Measurements from ENCODE around the gene METTL22. TPM values are rescaled to one million over a fixed set of nuclear protein-coding genes. Genes with fewer than 3 reads are reported as not detected.

The METTL22 gene
- polyA plus RNA-seq, 1 of the 3 experiments (the other 2 are of a cell fraction) = 38.3 TPM

DNA sequence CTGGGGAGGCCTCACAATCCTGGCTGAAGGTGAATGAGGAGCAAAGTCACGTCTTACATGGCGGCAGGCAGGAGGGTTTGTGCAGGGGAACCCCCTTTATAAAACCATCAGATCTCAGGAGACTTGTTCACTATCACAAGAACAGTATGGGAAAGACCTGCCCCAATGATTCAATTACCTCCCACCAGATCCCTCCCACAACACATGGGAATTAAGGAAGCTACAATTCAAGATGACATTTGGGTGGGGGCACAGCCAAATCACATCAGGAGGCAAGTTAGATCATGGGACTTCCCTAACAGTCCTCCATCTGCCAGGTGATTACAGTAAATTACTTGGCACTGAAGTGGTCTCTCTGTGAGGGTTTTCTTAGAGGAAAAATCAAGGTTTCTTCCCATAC lies 36.5 kb upstream of the METTL22 start (continued):
- TF ChIP-seq, protein P1, sequence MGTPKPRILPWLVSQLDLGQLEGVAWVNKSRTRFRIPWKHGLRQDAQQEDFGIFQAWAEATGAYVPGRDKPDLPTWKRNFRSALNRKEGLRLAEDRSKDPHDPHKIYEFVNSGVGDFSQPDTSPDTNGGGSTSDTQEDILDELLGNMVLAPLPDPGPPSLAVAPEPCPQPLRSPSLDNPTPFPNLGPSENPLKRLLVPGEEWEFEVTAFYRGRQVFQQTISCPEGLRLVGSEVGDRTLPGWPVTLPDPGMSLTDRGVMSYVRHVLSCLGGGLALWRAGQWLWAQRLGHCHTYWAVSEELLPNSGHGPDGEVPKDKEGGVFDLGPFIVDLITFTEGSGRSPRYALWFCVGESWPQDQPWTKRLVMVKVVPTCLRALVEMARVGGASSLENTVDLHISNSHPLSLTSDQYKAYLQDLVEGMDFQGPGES (IDR thresholded peaks at IDR 0.05; ENCODE audit: low read depth, low read length) = no peak
- TF ChIP-seq MXI1 (IDR thresholded peaks at IDR 0.05; ENCODE audit: low read depth, low read length) (no peak), FOSL2 (IDR thresholded peaks at IDR 0.05; ENCODE audit: borderline replicate concordance, low read depth) (no peak), CHD2 (IDR thresholded peaks at IDR 0.05; ENCODE audit: low read length, partially characterized antibody) (no peak), ELF1 (IDR thresholded peaks at IDR 0.05) (no peak)

DNA sequence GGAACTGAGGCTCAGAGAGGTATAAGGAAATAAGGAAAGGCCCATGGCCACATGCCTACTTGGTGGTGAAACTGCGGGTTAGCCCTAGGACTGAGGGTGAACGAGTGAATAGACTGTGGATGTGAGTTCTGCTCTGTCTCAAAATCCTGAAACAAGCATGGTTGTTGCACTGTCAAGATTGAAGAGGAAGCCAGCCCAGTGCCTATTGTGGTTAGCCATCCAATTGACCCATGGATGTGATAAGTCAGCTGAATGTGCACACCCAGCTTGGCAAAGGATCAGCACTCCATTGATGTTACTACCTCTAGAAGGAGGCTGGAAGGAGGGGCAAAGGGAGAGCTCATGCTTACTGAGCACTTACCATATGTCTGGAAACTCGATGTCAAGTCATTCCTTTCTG lies 35.6 kb upstream of the METTL22 start:
- Histone ChIP-seq H2AFZ (ENCODE audit: low read depth) (no peak overlapping the region), H3K4me3 (ENCODE audit: low read depth in 2 of 2, low read length in 1 of 2) (no peak overlapping the region), H3K36me3 (replicated peaks in 1 of 2; ENCODE audit: control insufficient read depth in 1 of 2, insufficient read depth in 2 of 2, low read length in 1 of 2) (no peaks in the 10 kb centered on the region), H3F3A (replicated peaks; ENCODE audit: insufficient read depth) (no peaks in the 10 kb centered on the region), H3K27me3 (ENCODE audit: insufficient read depth) (peaks cover 32% of the 10 kb centered on the region), H3K27ac (ENCODE audit: low read depth in 2 of 2, low read length in 1 of 2) (no peak overlapping the region), H3K9ac (no peak overlapping the region), H3K4me2 (no peak overlapping the region), H3K9me2 (no peaks in the 10 kb centered on the region), H3K79me2 (ENCODE audit: insufficient read depth) (no peaks in the 10 kb centered on the region), H4K20me1 (ENCODE audit: insufficient read depth) (no peaks in the 10 kb centered on the region), H3K4me1 (ENCODE audit: control insufficient read depth in 1 of 2, insufficient read depth in 2 of 2, low read depth in 1 of 2, low read length in 1 of 2) (peaks cover 0 to 10% of the 10 kb centered on the region in 2 experiments; a peak in 1 of 4 replicates), H3K9me3 (no peaks in the 10 kb centered on the region)
- 21% methylated on average over 3 of the region's 3 CpGs for WGBS (ENCODE audit: low lambda C conversion rate)
- CTCF ChIA-PET = interaction anchor here (0.9 to 1.5 kb wide), 3 partner anchors 10 to 19 kb away, joined by 3 to 5 read pairs (median 3); no protein-coding TSS in a partner anchor
- TF ChIP-seq, protein P2, sequence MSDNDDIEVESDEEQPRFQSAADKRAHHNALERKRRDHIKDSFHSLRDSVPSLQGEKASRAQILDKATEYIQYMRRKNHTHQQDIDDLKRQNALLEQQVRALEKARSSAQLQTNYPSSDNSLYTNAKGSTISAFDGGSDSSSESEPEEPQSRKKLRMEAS (IDR thresholded peaks at IDR 0.05; ENCODE audit: low read depth) = no peak
- TF ChIP-seq TAF1 (IDR thresholded peaks at IDR 0.05; ENCODE audit: borderline replicate concordance, low read depth, low read length) (no peak), NRF1 (IDR thresholded peaks at IDR 0.05; ENCODE audit: low read depth, low read length) (no peak), RAD21 (IDR thresholded peaks at IDR 0.05; ENCODE audit: low read length) (no peak), GATA2 (CRISPR knock-in tag; IDR thresholded peaks at IDR 0.05) (no peak), YY1 (IDR thresholded peaks at IDR 0.05; ENCODE audit: low read depth) (no peak), ELF1 (IDR thresholded peaks at IDR 0.05) (no peak), TCF12 (IDR thresholded peaks at IDR 0.05) (no peak)
- TF ChIP-seq, protein P1 (IDR thresholded peaks at IDR 0.05; ENCODE audit: low read depth, low read length) = no peak
- TF ChIP-seq, protein P3, sequence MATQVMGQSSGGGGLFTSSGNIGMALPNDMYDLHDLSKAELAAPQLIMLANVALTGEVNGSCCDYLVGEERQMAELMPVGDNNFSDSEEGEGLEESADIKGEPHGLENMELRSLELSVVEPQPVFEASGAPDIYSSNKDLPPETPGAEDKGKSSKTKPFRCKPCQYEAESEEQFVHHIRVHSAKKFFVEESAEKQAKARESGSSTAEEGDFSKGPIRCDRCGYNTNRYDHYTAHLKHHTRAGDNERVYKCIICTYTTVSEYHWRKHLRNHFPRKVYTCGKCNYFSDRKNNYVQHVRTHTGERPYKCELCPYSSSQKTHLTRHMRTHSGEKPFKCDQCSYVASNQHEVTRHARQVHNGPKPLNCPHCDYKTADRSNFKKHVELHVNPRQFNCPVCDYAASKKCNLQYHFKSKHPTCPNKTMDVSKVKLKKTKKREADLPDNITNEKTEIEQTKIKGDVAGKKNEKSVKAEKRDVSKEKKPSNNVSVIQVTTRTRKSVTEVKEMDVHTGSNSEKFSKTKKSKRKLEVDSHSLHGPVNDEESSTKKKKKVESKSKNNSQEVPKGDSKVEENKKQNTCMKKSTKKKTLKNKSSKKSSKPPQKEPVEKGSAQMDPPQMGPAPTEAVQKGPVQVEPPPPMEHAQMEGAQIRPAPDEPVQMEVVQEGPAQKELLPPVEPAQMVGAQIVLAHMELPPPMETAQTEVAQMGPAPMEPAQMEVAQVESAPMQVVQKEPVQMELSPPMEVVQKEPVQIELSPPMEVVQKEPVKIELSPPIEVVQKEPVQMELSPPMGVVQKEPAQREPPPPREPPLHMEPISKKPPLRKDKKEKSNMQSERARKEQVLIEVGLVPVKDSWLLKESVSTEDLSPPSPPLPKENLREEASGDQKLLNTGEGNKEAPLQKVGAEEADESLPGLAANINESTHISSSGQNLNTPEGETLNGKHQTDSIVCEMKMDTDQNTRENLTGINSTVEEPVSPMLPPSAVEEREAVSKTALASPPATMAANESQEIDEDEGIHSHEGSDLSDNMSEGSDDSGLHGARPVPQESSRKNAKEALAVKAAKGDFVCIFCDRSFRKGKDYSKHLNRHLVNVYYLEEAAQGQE (IDR thresholded peaks at IDR 0.05; ENCODE audit: low read depth, low read length) = no peak
- TF ChIP-seq, protein P4, sequence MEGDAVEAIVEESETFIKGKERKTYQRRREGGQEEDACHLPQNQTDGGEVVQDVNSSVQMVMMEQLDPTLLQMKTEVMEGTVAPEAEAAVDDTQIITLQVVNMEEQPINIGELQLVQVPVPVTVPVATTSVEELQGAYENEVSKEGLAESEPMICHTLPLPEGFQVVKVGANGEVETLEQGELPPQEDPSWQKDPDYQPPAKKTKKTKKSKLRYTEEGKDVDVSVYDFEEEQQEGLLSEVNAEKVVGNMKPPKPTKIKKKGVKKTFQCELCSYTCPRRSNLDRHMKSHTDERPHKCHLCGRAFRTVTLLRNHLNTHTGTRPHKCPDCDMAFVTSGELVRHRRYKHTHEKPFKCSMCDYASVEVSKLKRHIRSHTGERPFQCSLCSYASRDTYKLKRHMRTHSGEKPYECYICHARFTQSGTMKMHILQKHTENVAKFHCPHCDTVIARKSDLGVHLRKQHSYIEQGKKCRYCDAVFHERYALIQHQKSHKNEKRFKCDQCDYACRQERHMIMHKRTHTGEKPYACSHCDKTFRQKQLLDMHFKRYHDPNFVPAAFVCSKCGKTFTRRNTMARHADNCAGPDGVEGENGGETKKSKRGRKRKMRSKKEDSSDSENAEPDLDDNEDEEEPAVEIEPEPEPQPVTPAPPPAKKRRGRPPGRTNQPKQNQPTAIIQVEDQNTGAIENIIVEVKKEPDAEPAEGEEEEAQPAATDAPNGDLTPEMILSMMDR (IDR thresholded peaks at IDR 0.05) = no peak
- POLR2A ChIA-PET = no interaction called here
- no peak for DNase-seq
